ENCODE data around the gene PRRT3. TPM values are rescaled to one million over a fixed set of nuclear protein-coding genes. Genes with fewer than 3 reads are reported as not detected.

Gene PRRT3
- total and polyA plus RNA-seq, 2 experiments from 2014 or later = 4.3 to 6.9 TPM

- TF ChIP-seq JUNB (IDR thresholded peaks at IDR 0.05; ENCODE audit: unreplicated experiment) (no peak), ETS1 (IDR thresholded peaks at IDR 0.05) (no peak), CREB1 (CRISPR knock-in tag; IDR thresholded peaks at IDR 0.05; ENCODE audit: low read depth) (no peak), STAT1 (IDR thresholded peaks at IDR 0.05; ENCODE audit: unreplicated experiment) (no peak)
- H3K4me3 Mint-ChIP-seq = no peak overlapping the region
- peaks cover 8% of the 10 kb centered on the region; the same call in 1 of the 3 replicates for H3K36me3 Mint-ChIP-seq (ENCODE audit: low read depth)
Observed at GRCh38 chr3:9949115-9949514, 3.1 kb downstream of the PRRT3 start.

GRCh38 chr3:9948586-9948985, 3.6 kb downstream of the PRRT3 start:
- no peak overlapping the region for H3K4me2 ChIP-seq
- ATAC-seq = no peak
- H2AFZ ChIP-seq = no peak overlapping the region
- no peaks in the 10 kb centered on the region for H3K9me2 ChIP-seq (ENCODE audit: insufficient read depth)
- Mint-ChIP-seq H3K27me3 (ENCODE audit: insufficient read depth, low read depth, poor library complexity) (peaks cover 21% of the 10 kb centered on the region), H3K4me3 (no peak overlapping the region), H3K36me3 (ENCODE audit: low read depth) (peaks cover 8% of the 10 kb centered on the region; the same call in 1 of the 3 replicates), H3K9me3 (no peaks in the 10 kb centered on the region; the same call in 2 of the 3 replicates), H3K4me1 (peaks cover 9% of the 10 kb centered on the region; the same call in 2 of the 3 replicates), H3K27ac (no peak overlapping the region)
- H3K4me1 ChIP-seq (ENCODE audit: insufficient read depth) = peaks cover 9% of the 10 kb centered on the region
- peaks cover 6% of the 10 kb centered on the region; the same call in 1 of the 2 replicates for H3K27me3 ChIP-seq (ENCODE audit: insufficient read depth)
- H3K27ac ChIP-seq (ENCODE audit: low read depth) = no peak overlapping the region
- DNase-seq (ENCODE audit: low spot score) = no peak
- H3F3A ChIP-seq (replicated peaks; ENCODE audit: low read depth) = no peaks in the 10 kb centered on the region; the same call in 1 of the 2 replicates
- no peaks in the 10 kb centered on the region; the same call in 1 of the 2 replicates for H4K20me1 ChIP-seq (replicated peaks; ENCODE audit: insufficient read depth)
- no peaks in the 10 kb centered on the region for H3K79me2 ChIP-seq (replicated peaks; ENCODE audit: insufficient read depth)
- H3K4me3 ChIP-seq = no peak overlapping the region
- H3K36me3 ChIP-seq (ENCODE audit: insufficient read depth) = no peaks in the 10 kb centered on the region
- TF ChIP-seq CTCF (conservative IDR thresholded peaks at IDR 0.05; ENCODE audit: low read depth in 2 of 2) = no peak
- TF ChIP-seq EZH2 (IDR thresholded peaks at IDR 0.05; ENCODE audit: low read depth, unreplicated experiment) = no peak
- TF ChIP-seq ZNF331 (CRISPR knock-in tag; IDR thresholded peaks at IDR 0.05; ENCODE audit: low read depth) = no peak
- no peak for TF ChIP-seq ZNF114 (CRISPR knock-in tag; IDR thresholded peaks at IDR 0.05)
- no peak for TF ChIP-seq CREB1 (CRISPR knock-in tag; IDR thresholded peaks at IDR 0.05; ENCODE audit: low read depth)
- no peak for TF ChIP-seq STAT1 (IDR thresholded peaks at IDR 0.05; ENCODE audit: unreplicated experiment)
- no peak for TF ChIP-seq JUNB (IDR thresholded peaks at IDR 0.05; ENCODE audit: unreplicated experiment)
- no peak for TF ChIP-seq POLR2AphosphoS5 (IDR thresholded peaks at IDR 0.05; ENCODE audit: low read depth)
- no peak for TF ChIP-seq ZNF462 (CRISPR knock-in tag; IDR thresholded peaks at IDR 0.05)
- TF ChIP-seq ETS1 (IDR thresholded peaks at IDR 0.05) = no peak
- no peak for TF ChIP-seq EZH2phosphoT487 (IDR thresholded peaks at IDR 0.05; ENCODE audit: unreplicated experiment)

More at GRCh38 chr3:9949115-9949514, 3.1 kb downstream of the PRRT3 start:
- DNase-seq (ENCODE audit: low spot score) (no peak), ATAC-seq (no peak)
- no peaks in the 10 kb centered on the region for H3K79me2 ChIP-seq (replicated peaks; ENCODE audit: insufficient read depth)
- no peak overlapping the region for H2AFZ ChIP-seq
- H3K9me3 Mint-ChIP-seq = no peaks in the 10 kb centered on the region; the same call in 2 of the 3 replicates
- no peak overlapping the region for H3K4me2 ChIP-seq
- peaks cover 9% of the 10 kb centered on the region; the same call in 2 of the 3 replicates for H3K4me1 Mint-ChIP-seq
- H3K27me3 Mint-ChIP-seq (ENCODE audit: insufficient read depth, low read depth, poor library complexity) = peaks cover 20% of the 10 kb centered on the region
- peaks cover 7% of the 10 kb centered on the region; the same call in 1 of the 2 replicates for H3K27me3 ChIP-seq (ENCODE audit: insufficient read depth)
- no peak overlapping the region for H3K27ac Mint-ChIP-seq
- no peaks in the 10 kb centered on the region for H3K9me2 ChIP-seq (ENCODE audit: insufficient read depth)
- H3F3A ChIP-seq (replicated peaks; ENCODE audit: low read depth) = no peaks in the 10 kb centered on the region; the same call in 1 of the 2 replicates
- H4K20me1 ChIP-seq (replicated peaks; ENCODE audit: insufficient read depth) = no peaks in the 10 kb centered on the region; the same call in 1 of the 2 replicates
- H3K4me3 ChIP-seq = no peak overlapping the region
- no peaks in the 10 kb centered on the region for H3K36me3 ChIP-seq (ENCODE audit: insufficient read depth)
- no peak overlapping the region for H3K27ac ChIP-seq (ENCODE audit: low read depth)
- H3K4me1 ChIP-seq (ENCODE audit: insufficient read depth) = peaks cover 9% of the 10 kb centered on the region
